Mesothelial cell of epicardium (in vitro differentiated cells): ENCODE data around the gene DMBT1. TPM values are rescaled to one million over a fixed set of nuclear protein-coding genes. Genes with fewer than 3 reads are reported as not detected.

Source experiments
- DNase-seq, 2 experiments: peaks; one replicate each; pipeline ENCODE4 v3.0.0; 2021; ENCODE audit warnings: low spot score in 2 of 2; ENCODE audit not compliant: unreplicated experiment in 2 of 2
- H3K27ac Mint-ChIP-seq: 2 replicates; pipeline ENCODE4 v1.8.0; 2021; ENCODE audit warnings: mixed read lengths
- H3K27me3 Mint-ChIP-seq: 2 replicates; pipeline ENCODE4 v1.8.0; 2021; ENCODE audit warnings: low read depth, mixed read lengths
- H3K36me3 Mint-ChIP-seq: 2 replicates; pipeline ENCODE4 v1.8.0; 2021; ENCODE audit warnings: mixed read lengths
- H3K4me1 Mint-ChIP-seq: 2 replicates; pipeline ENCODE4 v1.8.0; 2021; ENCODE audit warnings: mixed read lengths
- H3K4me3 Mint-ChIP-seq: 2 replicates; pipeline ENCODE4 v1.8.0; 2021; ENCODE audit warnings: mild to moderate bottlenecking, moderate library complexity, mixed read lengths
- H3K9me3 Mint-ChIP-seq: 2 replicates; pipeline ENCODE4 v1.8.0; 2021; ENCODE audit warnings: mixed read lengths
- total RNA-seq: library from RNA; stranded (reverse); gene quantifications from 3 replicates; pipeline ENCODE4 v1.2.1, GENCODE V29; 2021
- TF ChIP-seq, protein P1 (sequence below): fragments of 200-600 bp; sonication (generic); IDR thresholded peaks from one replicate; pipeline ENCODE4 v1.5.0; 2021; ENCODE audit warnings: antibody characterized with exemption; ENCODE audit not compliant: unreplicated experiment

The DMBT1 gene
- total RNA-seq, 1 donor from 2014 or later = not detected

DNA sequence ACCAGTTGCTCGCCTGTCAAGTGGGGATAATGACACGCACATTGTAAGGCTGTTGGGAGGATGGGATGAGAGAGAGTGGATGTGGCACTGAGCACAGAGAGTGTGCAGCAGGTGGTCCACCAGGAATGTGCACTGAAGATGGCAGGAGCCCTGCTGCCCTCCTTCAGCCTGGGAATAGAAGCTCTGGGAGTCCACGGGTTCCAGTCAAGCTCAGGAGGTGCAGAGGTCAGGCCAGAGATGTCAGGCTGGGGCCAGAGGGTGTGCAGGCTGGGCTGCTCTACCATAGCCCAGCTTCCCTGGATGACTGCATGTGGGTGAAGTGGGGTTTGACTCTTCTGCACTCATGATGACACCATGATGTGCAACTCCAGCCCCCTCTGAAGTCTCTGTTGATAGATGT lies 80.4 kb downstream of the DMBT1 start:
- no peaks in the 10 kb centered on the region for H3K4me1 Mint-ChIP-seq
- no peak overlapping the region for H3K27ac Mint-ChIP-seq
- no peaks in the 10 kb centered on the region for H3K36me3 Mint-ChIP-seq
- TF ChIP-seq, protein P1, sequence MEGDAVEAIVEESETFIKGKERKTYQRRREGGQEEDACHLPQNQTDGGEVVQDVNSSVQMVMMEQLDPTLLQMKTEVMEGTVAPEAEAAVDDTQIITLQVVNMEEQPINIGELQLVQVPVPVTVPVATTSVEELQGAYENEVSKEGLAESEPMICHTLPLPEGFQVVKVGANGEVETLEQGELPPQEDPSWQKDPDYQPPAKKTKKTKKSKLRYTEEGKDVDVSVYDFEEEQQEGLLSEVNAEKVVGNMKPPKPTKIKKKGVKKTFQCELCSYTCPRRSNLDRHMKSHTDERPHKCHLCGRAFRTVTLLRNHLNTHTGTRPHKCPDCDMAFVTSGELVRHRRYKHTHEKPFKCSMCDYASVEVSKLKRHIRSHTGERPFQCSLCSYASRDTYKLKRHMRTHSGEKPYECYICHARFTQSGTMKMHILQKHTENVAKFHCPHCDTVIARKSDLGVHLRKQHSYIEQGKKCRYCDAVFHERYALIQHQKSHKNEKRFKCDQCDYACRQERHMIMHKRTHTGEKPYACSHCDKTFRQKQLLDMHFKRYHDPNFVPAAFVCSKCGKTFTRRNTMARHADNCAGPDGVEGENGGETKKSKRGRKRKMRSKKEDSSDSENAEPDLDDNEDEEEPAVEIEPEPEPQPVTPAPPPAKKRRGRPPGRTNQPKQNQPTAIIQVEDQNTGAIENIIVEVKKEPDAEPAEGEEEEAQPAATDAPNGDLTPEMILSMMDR = no peak
- H3K27me3 Mint-ChIP-seq = peaks cover 36% of the 10 kb centered on the region
- no peaks in the 10 kb centered on the region for H3K9me3 Mint-ChIP-seq
- DNase-seq = no peak
- no peak overlapping the region for H3K4me3 Mint-ChIP-seq

DNA sequence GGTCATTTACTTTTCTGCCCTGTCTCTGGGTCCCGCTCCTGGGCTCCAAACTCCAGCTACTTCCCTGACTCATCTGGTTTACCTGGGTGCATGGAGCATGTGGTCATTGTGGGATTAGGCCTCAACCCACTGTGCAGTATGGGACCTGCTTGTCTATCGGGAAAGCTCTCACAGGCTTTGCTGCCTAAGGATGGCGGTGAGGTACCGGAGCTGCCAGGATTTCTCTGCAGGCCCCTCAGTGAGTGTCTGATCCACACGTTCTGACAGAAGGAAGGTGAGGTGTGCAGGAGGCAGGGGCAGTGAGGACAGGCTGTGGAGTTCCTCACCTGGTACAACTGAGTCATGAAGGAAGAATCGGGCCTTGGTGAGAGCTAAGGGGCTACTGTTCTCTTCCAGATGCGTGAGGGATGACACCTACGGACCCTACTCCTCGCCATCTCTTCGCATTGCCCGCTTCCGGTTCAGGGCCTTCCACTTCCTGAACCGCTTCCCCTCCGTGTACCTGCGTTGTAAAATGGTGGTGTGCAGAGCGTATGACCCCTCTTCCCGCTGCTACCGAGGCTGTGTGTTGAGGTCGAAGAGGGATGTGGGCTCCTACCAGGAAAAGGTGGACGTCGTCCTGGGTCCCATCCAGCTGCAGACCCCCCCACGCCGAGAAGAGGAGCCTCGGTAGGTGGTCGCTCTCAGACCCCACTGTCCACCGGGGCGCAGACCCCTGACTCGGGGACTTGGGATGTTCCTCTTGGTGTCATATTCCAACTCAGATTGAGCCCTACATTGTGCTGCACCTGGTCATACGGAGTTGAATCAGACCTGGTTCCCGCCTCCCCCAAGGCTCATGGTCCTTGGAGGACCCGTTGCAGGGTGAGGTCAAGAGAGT lies 82.4 kb downstream of the DMBT1 start:
- Mint-ChIP-seq H3K4me3 (no peak overlapping the region), H3K9me3 (no peaks in the 10 kb centered on the region), H3K27me3 (peaks cover 40% of the 10 kb centered on the region), H3K36me3 (no peaks in the 10 kb centered on the region), H3K27ac (no peak overlapping the region), H3K4me1 (no peaks in the 10 kb centered on the region)
- no peak for DNase-seq
- TF ChIP-seq, protein P1 = no peak

- peaks cover 40% of the 10 kb centered on the region for H3K27me3 Mint-ChIP-seq
- no peak overlapping the region for H3K4me3 Mint-ChIP-seq
- DNase-seq = no peak
- no peak overlapping the region for H3K27ac Mint-ChIP-seq
- no peaks in the 10 kb centered on the region for H3K36me3 Mint-ChIP-seq
- H3K9me3 Mint-ChIP-seq = no peaks in the 10 kb centered on the region
- TF ChIP-seq, protein P1 = no peak
- no peaks in the 10 kb centered on the region for H3K4me1 Mint-ChIP-seq
These were observed 83.5 kb downstream of the DMBT1 start for GRCh38 chr10:122643931-122644534.

DNA sequence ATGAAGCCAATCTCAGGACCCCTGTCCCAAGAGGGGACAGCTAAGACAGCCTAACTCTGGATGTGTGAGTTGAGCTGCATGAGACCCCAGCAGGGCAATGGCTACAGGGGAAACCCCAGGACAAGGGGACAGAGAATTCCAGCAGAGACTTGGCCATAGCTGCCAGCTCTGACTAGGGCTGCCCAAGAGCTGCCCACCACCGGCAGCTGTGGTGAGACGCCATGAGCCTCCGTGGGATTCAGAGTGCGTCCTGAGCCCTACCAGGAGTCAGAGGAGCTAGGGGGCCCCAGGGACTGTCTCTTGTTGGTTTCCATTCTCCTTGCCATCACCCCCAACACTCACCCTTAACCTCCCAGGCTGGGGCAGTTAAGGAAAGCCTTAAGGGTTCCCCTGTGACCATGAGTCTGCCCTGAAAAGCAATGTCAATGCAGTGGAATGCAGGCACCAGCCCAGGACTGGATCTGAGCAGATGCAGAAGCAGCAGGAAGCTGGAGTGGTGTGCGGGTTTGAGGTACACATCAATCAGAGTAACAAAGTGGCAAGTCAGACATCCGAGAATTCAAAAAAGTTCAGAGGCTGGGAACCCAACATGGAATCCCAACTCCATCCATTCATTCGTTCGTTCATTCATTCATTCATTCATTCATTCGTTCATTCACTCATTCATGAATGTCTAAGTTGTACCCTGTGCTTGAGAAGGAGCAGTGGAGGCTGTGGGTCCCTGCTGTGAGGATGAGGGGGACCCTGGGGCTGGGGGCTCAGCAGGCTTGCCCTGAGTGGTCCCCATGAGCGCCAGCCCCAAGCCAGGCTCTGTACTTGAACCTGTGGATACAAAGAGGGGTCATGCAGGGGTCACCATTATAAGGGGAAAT lies 86.2 kb downstream of the DMBT1 start:
- H3K27ac Mint-ChIP-seq = no peak overlapping the region

DNA sequence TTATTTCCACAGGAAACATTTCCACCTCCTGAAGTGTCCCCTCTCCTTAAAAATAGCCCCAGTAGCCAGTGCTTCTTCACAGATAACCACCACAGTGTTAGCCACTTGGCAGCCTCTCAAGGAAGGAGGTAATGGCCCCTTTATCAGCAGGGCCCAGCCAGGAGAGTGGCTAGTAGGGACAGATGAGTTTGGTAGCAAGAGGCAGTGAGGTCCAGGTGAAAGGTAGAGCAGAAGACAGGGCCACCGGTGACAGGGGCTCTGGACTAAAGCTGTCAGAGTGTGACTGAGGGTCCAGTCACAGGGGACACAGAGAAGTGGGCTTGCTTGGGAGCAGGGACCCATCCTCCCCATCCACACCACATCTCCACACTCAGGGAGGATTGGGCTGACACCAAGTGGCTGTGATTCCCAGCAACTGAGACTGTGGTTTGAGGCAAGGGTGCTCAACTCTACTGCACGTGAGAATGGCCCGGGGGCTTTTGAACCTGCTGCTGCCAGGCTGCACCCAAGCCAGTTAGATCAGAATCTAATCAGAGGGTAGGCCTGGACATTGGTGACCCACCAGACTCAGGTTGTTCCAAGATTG lies 86.9 kb downstream of the DMBT1 start:
- DNase-seq = no peak
- H3K27me3 Mint-ChIP-seq = peaks cover 52% of the 10 kb centered on the region
- TF ChIP-seq, protein P1 = no peak
- no peak overlapping the region for H3K27ac Mint-ChIP-seq
- H3K4me1 Mint-ChIP-seq = no peaks in the 10 kb centered on the region
- no peaks in the 10 kb centered on the region for H3K36me3 Mint-ChIP-seq
- no peak overlapping the region for H3K4me3 Mint-ChIP-seq
- no peaks in the 10 kb centered on the region for H3K9me3 Mint-ChIP-seq

More for the DNA sequence above, 86.2 kb downstream of the DMBT1 start:
- H3K27me3 Mint-ChIP-seq = peaks cover 46% of the 10 kb centered on the region
- no peaks in the 10 kb centered on the region for H3K9me3 Mint-ChIP-seq
- TF ChIP-seq, protein P1 = no peak
- no peak overlapping the region for H3K4me3 Mint-ChIP-seq
- H3K36me3 Mint-ChIP-seq = no peaks in the 10 kb centered on the region
- H3K4me1 Mint-ChIP-seq = no peaks in the 10 kb centered on the region
- no peak for DNase-seq
